K562 (cell line): ENCODE data around the gene PIGQ. TPM values are rescaled to one million over a fixed set of nuclear protein-coding genes. Genes with fewer than 3 reads are reported as not detected.

Source experiments
- ATAC-seq: fragments of 200-7000 bp; cut with Tn5 transposase; 3 replicates; pipeline ENCODE4 v1.9.1; 2020; ENCODE audit warnings: moderate library complexity
- BruUV-seq: library from RNA; stranded (reverse); fragments of 400-500 nt; replicated peaks from 2 replicates; lab custom pipeline; 2021; lab: Mats Ljungman, UMichigan
- CTCF ChIA-PET: fragments of 300-600 bp; formaldehyde crosslinking; extraction: SDS; loops from one replicate; lab custom pipeline; 2021; ENCODE audit warnings: low intra/inter-chr PET ratio; lab: Yijun Ruan, JAX
- POLR2A ChIA-PET: fragments of 300-600, 350-650 bp; sonication (Branson Sonifier 250); formaldehyde crosslinking; extraction: SDS; loops from one replicate; lab custom pipeline; 2021; ENCODE audit warnings: antibody characterized with exemption, inconsistent platforms; lab: Yijun Ruan, JAX
- DNase-seq, 4 experiments: peaks; one replicate each; pipeline versions ENCODE4 v3.0.0 to v3.0.0-alpha.2; 2011 to 2018; ENCODE audit warnings: low spot score in 3 of 4, mixed read lengths in 3 of 4; ENCODE audit errors: extremely low read depth in 1 of 4
- FAIRE-seq: peaks from 2 replicates; lab custom pipeline; 2011; peaks lifted over from hg19 to GRCh38; lab: Jason Lieb, UNC
- H2AFZ ChIP-seq: 2 replicates; pipeline ENCODE4 v1.6.0; 2011; ENCODE audit warnings: low read depth, low read length, control low read depth, inconsistent platforms
- H3K27ac ChIP-seq: fragments of 200-600 bp; 3 replicates; pipeline ENCODE4 v1.8.0; 2011; ENCODE audit warnings: low read depth, mild to moderate bottlenecking, control low read depth, inconsistent platforms, low read length, moderate library complexity, mixed read lengths; ENCODE audit errors: extremely low read depth
- H3K27me3 ChIP-seq, 2 experiments: fragments of 300-600 bp in 1 of 2; 2 replicates in 1 of 2; 3 replicates in 1 of 2; pipeline versions ENCODE4 v1.6.0 to v1.8.0; 2011; ENCODE audit warnings: inconsistent platforms in 2 of 2, low read length in 2 of 2, mild to moderate bottlenecking in 1 of 2, mixed read lengths in 1 of 2, moderate library complexity in 1 of 2; ENCODE audit not compliant: control insufficient read depth in 2 of 2, insufficient read depth in 2 of 2
- H3K36me3 ChIP-seq: fragments of 300-600 bp; 3 replicates; pipeline ENCODE4 v1.8.0; 2011; ENCODE audit warnings: mild to moderate bottlenecking, low read length, inconsistent platforms; ENCODE audit not compliant: control insufficient read depth, insufficient read depth
- H3K4me1 ChIP-seq, 2 experiments: fragments of 200-600 bp in 1 of 2; replicated peaks in 1 of 2; 2 replicates in 1 of 2; 3 replicates in 1 of 2; pipeline versions ENCODE4 v1.5.1 to v1.8.0; 2011; ENCODE audit warnings: inconsistent platforms in 2 of 2, low read length in 2 of 2, mild to moderate bottlenecking in 1 of 2, mixed read lengths in 1 of 2, moderate library complexity in 1 of 2; ENCODE audit not compliant: control insufficient read depth in 2 of 2, insufficient read depth in 2 of 2
- H3K4me2 ChIP-seq: 2 replicates; pipeline ENCODE4 v1.6.1; 2011; ENCODE audit warnings: low read length, control low read depth, inconsistent platforms, mixed read lengths; ENCODE audit not compliant: insufficient read depth
- H3K4me3 ChIP-seq: fragments of 200-600 bp; sonication (generic), shearing (Covaris generic); 2 replicates; pipeline ENCODE4 v1.5.1; 2016; ENCODE audit warnings: control low read depth, inconsistent platforms
- H3K79me2 ChIP-seq: fragments of 200-600 bp; 3 replicates; pipeline ENCODE4 v1.8.0; 2011; ENCODE audit warnings: low read length, inconsistent platforms; ENCODE audit not compliant: control insufficient read depth, insufficient read depth
- H3K9ac ChIP-seq, 2 experiments: 2 replicates each; pipeline versions ENCODE4 v1.6.0 to v1.6.1; 2011; ENCODE audit warnings: low read depth in 2 of 2, low read length in 2 of 2, control low read depth in 1 of 2, inconsistent platforms in 1 of 2, mild to moderate bottlenecking in 1 of 2, mixed read lengths in 1 of 2; ENCODE audit not compliant: insufficient read depth in 1 of 2
- H3K9me1 ChIP-seq: one replicate; pipeline ENCODE4 v1.6.0; 2011; ENCODE audit warnings: inconsistent platforms, mild to moderate bottlenecking, low read length, moderate library complexity; ENCODE audit not compliant: control insufficient read depth, insufficient read depth
- H3K9me3 ChIP-seq: replicated peaks from 2 replicates; pipeline ENCODE4 v1.5.1; 2011; ENCODE audit warnings: low read depth, low read length, inconsistent platforms; ENCODE audit not compliant: control insufficient read depth, insufficient read depth
- H4K20me1 ChIP-seq: replicated peaks from 2 replicates; pipeline ENCODE4 v1.6.1; 2011; ENCODE audit warnings: low read length, inconsistent platforms, mixed read lengths; ENCODE audit not compliant: control insufficient read depth, insufficient read depth
- CEBPG ChIP-seq, 3 experiments: fragments of 200-800 bp in 1 of 3; sonication (Bioruptor generic) in 1 of 3; sonication (generic) in 1 of 3; formaldehyde crosslinking in 1 of 3; IDR thresholded peaks in 2 of 3; conservative IDR thresholded peaks in 1 of 3; 2 replicates each; pipeline versions ENCODE4 v1.6.1 to v1.8.0; 2016 to 2022; ENCODE audit warnings: missing compliant biosample characterization in 2 of 3, missing genetic modification characterization in 2 of 3, mild to moderate bottlenecking in 1 of 3, missing genetic modification reagents in 1 of 3
- IRF2 ChIP-seq: sonication (generic); formaldehyde crosslinking; IDR thresholded peaks from 2 replicates; pipeline ENCODE4 v1.8.1; 2022; ENCODE audit warnings: mild to moderate bottlenecking, missing genetic modification reagents
- MTA2 ChIP-seq: fragments of 450-650 bp; IDR thresholded peaks from 2 replicates; pipeline ENCODE4 v1.6.1; 2016; ENCODE audit warnings: low read depth
- ZNF354B ChIP-seq: fragments of 250-450 bp; sonication (Bioruptor Pico); IDR thresholded peaks from 2 replicates; pipeline ENCODE4 v1.4.0; 2020
- WGBS: fragments of 100-300 bp; shearing (Covaris generic); methylation state at CpG from one replicate; pipeline ENCODE4 v1.1.6; 2016; ENCODE audit warnings: low coverage, mixed read lengths; ENCODE audit not compliant: insufficient coverage; ENCODE audit errors: missing lambda C conversion rate; 5-methylcytosine and 5-hydroxymethylcytosine counted together
- in situ Hi-C: fragments of 300-500 bp; cut with MboI; formaldehyde crosslinking; loops from 4 replicates; pipeline ENCODE4 v1.15.0; 2018; ENCODE audit warnings: inconsistent platforms, mixed read lengths
- intact Hi-C: fragments of 100-400 bp; cut with micrococcal nuclease; formaldehyde crosslinking; loops from 2 replicates; pipeline ENCODE4 v1.14.2; 2022
- polyA plus RNA-seq, 8 experiments: library from polyadenylated mRNA; depleted of rRNA in 4 of 8; stranded (reverse) in 5 of 8; unstranded in 3 of 8; fragments of >200 nt; fragmentation: Nextera tagmentation in 2 of 8; fragmentation: Illumina TruSeq in 1 of 8; extraction: Ambion mirVana in 2 of 8; extraction: Trizol in 1 of 8; gene quantifications; 2 replicates each; pipeline versions ENCODE4 v1.2.1 to v1.2.3, GENCODE V29; 2011 to 2014; ENCODE audit warnings: inconsistent platforms in 1 of 8, missing spikeins in 1 of 8
- total RNA-seq, 7 experiments: library from RNA; depleted of rRNA in 6 of 7; stranded (reverse); fragments of >200 nt in 6 of 7; fragmentation: Illumina TruSeq in 2 of 7; extraction: Trizol in 2 of 7; gene quantifications; 2 replicates each; pipeline versions ENCODE4 v1.2.1 to v1.2.3, GENCODE V29; 2011 to 2021; ENCODE audit warnings: low replicate concordance in 1 of 7

Gene PIGQ
- total and polyA plus RNA-seq, 9 of the 15 experiments (the other 6 are each of a cell fraction or from before 2014, with no cell fraction given), result 0.20 to 49.6 (median 11.7) TPM

DNA sequence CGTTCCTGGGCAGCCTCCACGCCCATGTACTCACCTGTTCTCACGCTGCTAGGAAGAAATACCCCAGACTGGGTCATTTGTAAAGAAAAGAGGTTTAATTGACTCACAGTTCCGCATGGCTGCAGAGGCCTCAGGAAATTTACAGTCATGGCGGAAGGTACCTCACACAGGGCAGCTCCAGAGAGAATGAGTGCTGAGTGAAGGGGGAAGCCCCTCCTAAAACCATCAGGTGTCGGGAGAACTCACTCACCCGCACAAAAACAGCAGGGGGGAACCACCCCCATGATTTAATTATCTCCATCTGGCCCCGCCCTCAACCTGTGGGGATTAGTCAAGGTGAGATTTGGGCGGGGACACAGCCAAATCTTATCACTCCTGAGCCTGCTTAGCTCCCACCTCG lies 38.3 kb downstream of the PIGQ start:
- DNase-seq (no peak), FAIRE-seq (no peak), ATAC-seq (no peak)
- ChIA-PET CTCF (no interaction called here), POLR2A (interaction anchor here (1.0 to 1.2 kb wide), 3 partner anchors 14 to 29 kb away, joined by 3 to 4 read pairs (median 4); partner anchors contain the start of genes METTL26 and RAB40C)
- Histone ChIP-seq H3K9me3 (peaks cover 2% of the 10 kb centered on the region; the same call in 1 of the 2 replicates), H3K27me3 (no peaks in the 10 kb centered on the region), H3K4me2 (no peak overlapping the region), H3K9me1 (no peaks in the 10 kb centered on the region), H3K4me1 (peaks cover 0 to 26% of the 10 kb centered on the region in 2 experiments; a peak in 2 of 5 replicates), H3K4me3 (no peak overlapping the region), H4K20me1 (no peaks in the 10 kb centered on the region), H3K79me2 (peaks cover 38% of the 10 kb centered on the region), H3K9ac (no peak overlapping the region), H3K27ac (no peak overlapping the region), H2AFZ (no peak overlapping the region), H3K36me3 (peaks cover 4% of the 10 kb centered on the region; the same call in 1 of the 3 replicates)
- no TSS peak for BruUV-seq
- TF ChIP-seq MTA2, result no peak
- TF ChIP-seq IRF2 (CRISPR knock-in tag), result no peak
- WGBS, result 55% methylated on average over 10 of the region's 10 CpGs
- in situ Hi-C loops, result no loop called here
- intact Hi-C loops, result no loop called here

DNA sequence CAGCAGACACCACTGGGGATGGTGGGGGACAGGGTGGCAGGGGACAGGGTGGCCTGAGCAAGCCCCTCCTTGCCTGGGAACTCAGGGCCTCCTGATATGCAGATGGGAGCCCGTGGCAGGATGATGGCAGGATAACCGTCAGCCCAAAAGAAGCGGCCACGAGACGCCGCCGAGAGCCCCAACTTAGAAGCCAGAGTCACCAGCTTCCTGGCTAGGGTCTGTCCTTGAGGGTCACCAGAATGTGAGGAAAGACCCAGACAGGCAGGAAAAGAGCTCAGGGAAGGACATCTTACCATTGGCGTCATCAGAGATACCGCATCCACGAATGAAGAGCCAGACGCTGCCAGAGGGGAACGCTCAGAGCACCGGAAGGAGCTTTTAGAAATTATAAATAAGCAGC lies 39.5 kb downstream of the PIGQ start:
- 83% methylated on average over 9 of the region's 13 CpGs for WGBS
- H3K27ac ChIP-seq, result no peak overlapping the region
- no peaks in the 10 kb centered on the region for H3K27me3 ChIP-seq
- FAIRE-seq, result no peak
- ChIA-PET POLR2A (interaction anchor here (0.6 to 1.1 kb wide), 3 partner anchors 13 to 16 kb away, joined by 3 to 7 read pairs (median 5); no protein-coding TSS in a partner anchor), CTCF (no interaction called here)
- BruUV-seq, result no TSS peak
- H3K9ac ChIP-seq, result no peak overlapping the region
- peaks cover 30% of the 10 kb centered on the region for H3K79me2 ChIP-seq
- peaks cover 0 to 26% of the 10 kb centered on the region in 2 experiments; a peak in 2 of 5 replicates for H3K4me1 ChIP-seq
- no peak overlapping the region for H2AFZ ChIP-seq
- H3K9me1 ChIP-seq, result no peaks in the 10 kb centered on the region
- no peak for TF ChIP-seq CEBPG (CRISPR knock-in tag; IDR thresholded peaks at IDR 0.05)
- TF ChIP-seq CEBPG (tag; conservative IDR thresholded peaks at IDR 0.05 in 1 of 2, IDR thresholded peaks at IDR 0.05 in 1 of 2), result no peak
- no peak for TF ChIP-seq ZNF354B
- H3K9me3 ChIP-seq, result peaks cover 4% of the 10 kb centered on the region; the same call in 1 of the 2 replicates
- H4K20me1 ChIP-seq, result no peaks in the 10 kb centered on the region
- no peak overlapping the region for H3K4me3 ChIP-seq
- in situ Hi-C loops, result no loop called here
- ATAC-seq, result no peak
- intact Hi-C loops, result no loop called here
- DNase-seq, result no peak
- H3K4me2 ChIP-seq, result no peak overlapping the region
- peaks cover 7% of the 10 kb centered on the region; the same call in 1 of the 3 replicates for H3K36me3 ChIP-seq
